ENCODE data around the gene SLC25A45.
A peak's percentile ranks its signal among the peaks of the same experiment; 100 is the strongest.

The SLC25A45 gene

GRCh38 chr11:65382033-65382803, at the start of gene SLC25A45:
TSS of gene SLC25A45 (minus strand) at chr11:65382646. CDS start at chr11:65381951, 695 bp downstream.
- H3K27ac ChIP-seq, result peak within 1 kb of the TSS; percentile 99
- DNase-seq (ENCODE audit: low read depth, low spot score), result peak; percentile 96

- no peak for DNase-seq (ENCODE audit: low read depth, low spot score)
These were observed 49.1 kb upstream of the SLC25A45 start for GRCh38 chr11:65431451-65432099.

GRCh38 chr11:65430406-65431217, 48.2 kb upstream of the SLC25A45 start:
- no peak for DNase-seq (ENCODE audit: low read depth, low spot score)
- peak overlapping the region; percentile 100 for H3K27ac ChIP-seq

More at GRCh38 chr11:65431451-65432099, 49.1 kb upstream of the SLC25A45 start:
- H3K27ac ChIP-seq, result peak overlapping the region; percentile 100

GRCh38 chr11:65429724-65430405, 47.4 kb upstream of the SLC25A45 start:
- no peak for DNase-seq (ENCODE audit: low read depth, low spot score)
- H3K27ac ChIP-seq, result peak overlapping the region; percentile 100

- DNase-seq (ENCODE audit: low read depth, low spot score), result no peak
- peak overlapping the region; percentile 100 for H3K27ac ChIP-seq
These were observed 46.7 kb upstream of the SLC25A45 start for GRCh38 chr11:65429068-65429681.

GRCh38 chr11:65428578-65429067, 46.2 kb upstream of the SLC25A45 start:
- H3K27ac ChIP-seq, result peak overlapping the region; percentile 100
- no peak for DNase-seq (ENCODE audit: low read depth, low spot score)

GRCh38 chr11:65427691-65428577, 45.5 kb upstream of the SLC25A45 start:
- no peak for DNase-seq (ENCODE audit: low read depth, low spot score)
- H3K27ac ChIP-seq, result peak overlapping the region; percentile 100

- no peak for DNase-seq (ENCODE audit: low read depth, low spot score)
- peak overlapping the region; percentile 100 for H3K27ac ChIP-seq
These were observed 44.6 kb upstream of the SLC25A45 start for GRCh38 chr11:65426839-65427690.

GRCh38 chr11:65425971-65426838, 43.8 kb upstream of the SLC25A45 start:
- DNase-seq (ENCODE audit: low read depth, low spot score), result no peak

GRCh38 chr11:65425105-65425970, 42.9 kb upstream of the SLC25A45 start:
- DNase-seq (ENCODE audit: low read depth, low spot score), result no peak
- H3K27ac ChIP-seq, result peak overlapping the region; percentile 100

More at GRCh38 chr11:65425971-65426838, 43.8 kb upstream of the SLC25A45 start:
- H3K27ac ChIP-seq, result peak overlapping the region; percentile 100

GRCh38 chr11:65424205-65425104, 42.0 kb upstream of the SLC25A45 start:
- DNase-seq (ENCODE audit: low read depth, low spot score), result no peak
- peak overlapping the region; percentile 100 for H3K27ac ChIP-seq

GRCh38 chr11:65423516-65424204, 41.2 kb upstream of the SLC25A45 start:
- no peak for DNase-seq (ENCODE audit: low read depth, low spot score)
- peak overlapping the region; percentile 100 for H3K27ac ChIP-seq

- peak within 1 kb of the TSS; percentile 100 for H3K27ac ChIP-seq
- no peak for DNase-seq (ENCODE audit: low read depth, low spot score)
These were observed 40.4 kb upstream of the SLC25A45 start, which contains the start of gene NEAT1 for GRCh38 chr11:65422633-65423515. TSS of gene NEAT1 (plus strand) at chr11:65422798.

All from epithelial cell of prostate (primary cell).